ENCODE data around the gene IFI44. TPM values are rescaled to one million over a fixed set of nuclear protein-coding genes. Genes with fewer than 3 reads are reported as not detected.

The IFI44 gene
- total and polyA plus RNA-seq, 10 of the 15 experiments (the other 5 are each of a cell fraction or from before 2014, with no cell fraction given): 37.7 to 272 (median 90.9) TPM

DNA sequence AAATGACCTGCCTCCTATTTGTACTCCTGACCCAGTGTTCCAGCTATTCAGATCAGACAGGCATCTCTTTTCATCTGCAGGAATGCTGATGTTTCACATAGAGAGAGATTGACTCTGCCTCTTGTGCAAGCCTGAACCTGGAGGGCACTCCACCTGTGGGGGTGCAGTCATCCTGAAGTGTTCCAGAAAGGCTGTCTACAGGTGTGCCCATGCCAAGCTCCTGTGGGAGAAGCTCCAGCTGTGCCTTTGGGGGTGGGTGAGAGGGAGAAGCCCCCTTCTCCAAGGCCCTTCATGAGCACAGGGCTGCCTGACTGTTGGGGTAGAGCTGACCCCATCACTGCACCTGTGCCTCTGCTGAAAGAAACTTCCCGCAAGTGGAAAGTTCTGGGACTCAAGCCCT lies 22.8 kb downstream of the IFI44 start:
- DNase-seq (ENCODE audit: low read depth, low spot score): no peak
- Histone ChIP-seq H3K4me2 (ENCODE audit: control insufficient read depth, insufficient read depth) (no peak overlapping the region), H4K20me1 (ENCODE audit: control insufficient read depth, insufficient read depth) (no peaks in the 10 kb centered on the region), H3K9ac (ENCODE audit: control insufficient read depth, insufficient read depth, low read length) (no peak overlapping the region), H2AFZ (ENCODE audit: control insufficient read depth, low read depth, low read length) (no peak overlapping the region), H3K4me1 (ENCODE audit: control insufficient read depth, insufficient read depth, low read length) (no peaks in the 10 kb centered on the region), H3K79me2 (ENCODE audit: control insufficient read depth, insufficient read depth, low read length) (no peaks in the 10 kb centered on the region), H3K4me3 (no peak overlapping the region), H3K9me3 (replicated peaks; ENCODE audit: control insufficient read depth, insufficient read depth, low read length) (no peaks in the 10 kb centered on the region), H3K27me3 (replicated peaks in 1 of 2; ENCODE audit: control insufficient read depth in 2 of 2, insufficient read depth in 2 of 2, low read length in 1 of 2) (no peaks in the 10 kb centered on the region), H3K27ac (ENCODE audit: control insufficient read depth, insufficient read depth) (no peak overlapping the region), H3K36me3 (ENCODE audit: control insufficient read depth in 2 of 2, insufficient read depth in 2 of 2, low read length in 1 of 2) (no peaks in the 10 kb centered on the region; a peak in 1 of 4 replicates)
- in situ Hi-C loops (cut with MboI) (loop anchor here (5.0 kb wide), 1 partner anchor 530 kb away; no protein-coding TSS in a partner anchor), intact Hi-C loops (cut with micrococcal nuclease; ENCODE audit: unreplicated experiment) (loop anchor here (10.0 kb wide), 1 partner anchor 348 kb away; no protein-coding TSS in a partner anchor)
- CTCF ChIA-PET: interaction anchor here (0.8 to 8.9 kb wide), 9 partner anchors 15 to 541 kb away, joined by 3 to 127 read pairs (median 6); partner anchors contain the start of gene IFI44L
- no TSS peak for BruUV-seq (replicated peaks)
- no peak for ATAC-seq
- TF ChIP-seq, protein P1, sequence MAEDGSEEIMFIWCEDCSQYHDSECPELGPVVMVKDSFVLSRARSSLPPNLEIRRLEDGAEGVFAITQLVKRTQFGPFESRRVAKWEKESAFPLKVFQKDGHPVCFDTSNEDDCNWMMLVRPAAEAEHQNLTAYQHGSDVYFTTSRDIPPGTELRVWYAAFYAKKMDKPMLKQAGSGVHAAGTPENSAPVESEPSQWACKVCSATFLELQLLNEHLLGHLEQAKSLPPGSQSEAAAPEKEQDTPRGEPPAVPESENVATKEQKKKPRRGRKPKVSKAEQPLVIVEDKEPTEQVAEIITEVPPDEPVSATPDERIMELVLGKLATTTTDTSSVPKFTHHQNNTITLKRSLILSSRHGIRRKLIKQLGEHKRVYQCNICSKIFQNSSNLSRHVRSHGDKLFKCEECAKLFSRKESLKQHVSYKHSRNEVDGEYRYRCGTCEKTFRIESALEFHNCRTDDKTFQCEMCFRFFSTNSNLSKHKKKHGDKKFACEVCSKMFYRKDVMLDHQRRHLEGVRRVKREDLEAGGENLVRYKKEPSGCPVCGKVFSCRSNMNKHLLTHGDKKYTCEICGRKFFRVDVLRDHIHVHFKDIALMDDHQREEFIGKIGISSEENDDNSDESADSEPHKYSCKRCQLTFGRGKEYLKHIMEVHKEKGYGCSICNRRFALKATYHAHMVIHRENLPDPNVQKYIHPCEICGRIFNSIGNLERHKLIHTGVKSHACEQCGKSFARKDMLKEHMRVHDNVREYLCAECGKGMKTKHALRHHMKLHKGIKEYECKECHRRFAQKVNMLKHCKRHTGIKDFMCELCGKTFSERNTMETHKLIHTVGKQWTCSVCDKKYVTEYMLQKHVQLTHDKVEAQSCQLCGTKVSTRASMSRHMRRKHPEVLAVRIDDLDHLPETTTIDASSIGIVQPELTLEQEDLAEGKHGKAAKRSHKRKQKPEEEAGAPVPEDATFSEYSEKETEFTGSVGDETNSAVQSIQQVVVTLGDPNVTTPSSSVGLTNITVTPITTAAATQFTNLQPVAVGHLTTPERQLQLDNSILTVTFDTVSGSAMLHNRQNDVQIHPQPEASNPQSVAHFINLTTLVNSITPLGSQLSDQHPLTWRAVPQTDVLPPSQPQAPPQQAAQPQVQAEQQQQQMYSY (CRISPR knock-in tag; IDR thresholded peaks at IDR 0.05): no peak
- TF ChIP-seq TCF12 (IDR thresholded peaks at IDR 0.05; ENCODE audit: low read depth, low read length): no peak
- TF ChIP-seq ZNF24 (IDR thresholded peaks at IDR 0.05): no peak
- no peak for TF ChIP-seq RB1 (IDR thresholded peaks at IDR 0.05; ENCODE audit: borderline replicate concordance)
- no peak for TF ChIP-seq FOS (IDR thresholded peaks at IDR 0.05; ENCODE audit: borderline replicate concordance, extremely low read depth, insufficient read length)
- no peak for TF ChIP-seq NBN (IDR thresholded peaks at IDR 0.05)
- TF ChIP-seq MTA3 (IDR thresholded peaks at IDR 0.05; ENCODE audit: borderline replicate concordance, low read length): no peak
- TF ChIP-seq TCF7 (IDR thresholded peaks at IDR 0.05; ENCODE audit: borderline replicate concordance): no peak
- no peak for TF ChIP-seq CUX1 (IDR thresholded peaks at IDR 0.05; ENCODE audit: insufficient replicate concordance, low read depth, low read length)
- TF ChIP-seq SP1 (IDR thresholded peaks at IDR 0.05; ENCODE audit: low read depth, low read length): no peak
- TF ChIP-seq CREB1 (IDR thresholded peaks at IDR 0.05; ENCODE audit: low read depth): no peak
- TF ChIP-seq, protein P2, sequence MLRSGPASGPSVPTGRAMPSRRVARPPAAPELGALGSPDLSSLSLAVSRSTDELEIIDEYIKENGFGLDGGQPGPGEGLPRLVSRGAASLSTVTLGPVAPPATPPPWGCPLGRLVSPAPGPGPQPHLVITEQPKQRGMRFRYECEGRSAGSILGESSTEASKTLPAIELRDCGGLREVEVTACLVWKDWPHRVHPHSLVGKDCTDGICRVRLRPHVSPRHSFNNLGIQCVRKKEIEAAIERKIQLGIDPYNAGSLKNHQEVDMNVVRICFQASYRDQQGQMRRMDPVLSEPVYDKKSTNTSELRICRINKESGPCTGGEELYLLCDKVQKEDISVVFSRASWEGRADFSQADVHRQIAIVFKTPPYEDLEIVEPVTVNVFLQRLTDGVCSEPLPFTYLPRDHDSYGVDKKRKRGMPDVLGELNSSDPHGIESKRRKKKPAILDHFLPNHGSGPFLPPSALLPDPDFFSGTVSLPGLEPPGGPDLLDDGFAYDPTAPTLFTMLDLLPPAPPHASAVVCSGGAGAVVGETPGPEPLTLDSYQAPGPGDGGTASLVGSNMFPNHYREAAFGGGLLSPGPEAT (IDR thresholded peaks at IDR 0.05; ENCODE audit: low read depth): no peak
- SMC1A ChIA-PET (ENCODE audit: uncharacterized antibody, unreplicated experiment): interaction anchor here (5.0 to 6.6 kb wide), 3 partner anchors 14 to 55 kb away, joined by 21 to 78 read pairs (median 32); partner anchors contain the start of gene IFI44L
- POLR2A ChIA-PET: interaction anchor here (1.3 kb wide), 1 partner anchor 53 kb away, joined by 3 read pairs; no protein-coding TSS in a partner anchor
- FAIRE-seq: no peak
- RAD21 ChIA-PET (ENCODE audit: unreplicated experiment): interaction anchor here (0.9 to 5.4 kb wide), 4 partner anchors 49 to 529 kb away, joined by 3 to 58 read pairs (median 8); partner anchors contain the start of gene IFI44L
- 58% methylated on average over 1 of the region's 1 CpG for WGBS (ENCODE audit: insufficient coverage, insufficient replicate concordance, low lambda C conversion rate, missing lambda C conversion rate)
